H9 (cell line): Measurements from ENCODE around the gene F13A1. TPM values are rescaled to one million over a fixed set of nuclear protein-coding genes. Genes with fewer than 3 reads are reported as not detected.

Source experiments
- DNase-seq: peaks from one replicate; pipeline ENCODE4 v3.0.0-alpha.2; 2017
- H2AFZ ChIP-seq: one replicate; pipeline ENCODE4 v1.6.1; 2013; ENCODE audit warnings: mild to moderate bottlenecking, low read length, control low read depth, moderate library complexity
- H2AK5ac ChIP-seq: 2 replicates; pipeline ENCODE4 v1.6.1; 2013; ENCODE audit warnings: low read length, control low read depth, mixed read lengths; ENCODE audit not compliant: insufficient read length
- H2BK120ac ChIP-seq: one replicate; pipeline ENCODE4 v1.6.1; 2013; ENCODE audit warnings: low read depth, mild to moderate bottlenecking, low read length, control low read depth, inconsistent platforms; ENCODE audit not compliant: poor library complexity, severe bottlenecking
- H2BK12ac ChIP-seq: 2 replicates; pipeline ENCODE4 v1.6.1; 2013; ENCODE audit warnings: low read length, control low read depth, mixed read lengths, low read depth; ENCODE audit not compliant: insufficient read length
- H2BK15ac ChIP-seq: 2 replicates; pipeline ENCODE4 v1.6.1; 2013; ENCODE audit warnings: low read depth, low read length, control low read depth
- H2BK20ac ChIP-seq: one replicate; pipeline ENCODE4 v1.6.1; 2013; ENCODE audit warnings: low read depth, mild to moderate bottlenecking, low read length, control low read depth, inconsistent platforms; ENCODE audit not compliant: poor library complexity, severe bottlenecking
- H2BK5ac ChIP-seq: 2 replicates; pipeline ENCODE4 v1.6.1; 2013; ENCODE audit warnings: low read length, control low read depth, mixed read lengths; ENCODE audit not compliant: insufficient read length
- H3K14ac ChIP-seq: 2 replicates; pipeline ENCODE4 v1.6.1; 2013; ENCODE audit warnings: low read length, control low read depth; ENCODE audit not compliant: insufficient read depth
- H3K18ac ChIP-seq: 2 replicates; pipeline ENCODE4 v1.6.1; 2013; ENCODE audit warnings: low read depth, mild to moderate bottlenecking, mixed read lengths, low read length, control low read depth; ENCODE audit not compliant: insufficient read length
- H3K23ac ChIP-seq: 2 replicates; pipeline ENCODE4 v1.6.1; 2013; ENCODE audit warnings: low read length, control low read depth, mixed read lengths, low read depth; ENCODE audit not compliant: insufficient read length
- H3K23me2 ChIP-seq: 2 replicates; pipeline ENCODE4 v1.6.1; 2013; ENCODE audit warnings: low read depth, mild to moderate bottlenecking, mixed read lengths, low read length, control low read depth; ENCODE audit not compliant: insufficient read length, poor library complexity, severe bottlenecking
- H3K27ac ChIP-seq: 2 replicates; pipeline ENCODE4 v1.5.1; 2013; ENCODE audit warnings: low read length, control low read depth, mixed read lengths, low read depth; ENCODE audit not compliant: insufficient read length
- H3K27me3 ChIP-seq: 2 replicates; pipeline ENCODE4 v1.6.1; 2013; ENCODE audit warnings: low read length, control low read depth, inconsistent platforms; ENCODE audit not compliant: insufficient read depth
- H3K4ac ChIP-seq: 2 replicates; pipeline ENCODE4 v1.6.1; 2013; ENCODE audit warnings: low read depth, mild to moderate bottlenecking, control low read depth, inconsistent platforms, low read length, moderate library complexity
- H3K4me1 ChIP-seq: 2 replicates; pipeline ENCODE4 v1.6.1; 2013; ENCODE audit warnings: low read length, control low read depth, inconsistent platforms; ENCODE audit not compliant: insufficient read depth
- H3K4me2 ChIP-seq: 2 replicates; pipeline ENCODE4 v1.6.1; 2013; ENCODE audit warnings: low read length, control low read depth, mixed read lengths; ENCODE audit not compliant: insufficient read length, insufficient read depth
- H3K56ac ChIP-seq: 2 replicates; pipeline ENCODE4 v1.6.1; 2013; ENCODE audit warnings: low read depth, mild to moderate bottlenecking, mixed read lengths, low read length, control low read depth; ENCODE audit not compliant: insufficient read length
- H3K79me1 ChIP-seq: 2 replicates; pipeline ENCODE4 v1.6.1; 2013; ENCODE audit warnings: low read depth, mild to moderate bottlenecking, moderate library complexity, low read length, control low read depth, inconsistent platforms; ENCODE audit not compliant: insufficient read depth, poor library complexity, severe bottlenecking
- H3K79me2 ChIP-seq: 2 replicates; pipeline ENCODE4 v1.6.1; 2013; ENCODE audit warnings: low read length, control low read depth, inconsistent platforms; ENCODE audit not compliant: insufficient read depth
- H3K9ac ChIP-seq: 2 replicates; pipeline ENCODE4 v1.6.1; 2013; ENCODE audit warnings: low read length, control low read depth, mixed read lengths; ENCODE audit not compliant: insufficient read length; ENCODE audit errors: extremely low read depth
- H3K9me3 ChIP-seq: one replicate; pipeline ENCODE4 v1.6.1; 2013; ENCODE audit warnings: low read depth, low read length, inconsistent platforms; ENCODE audit not compliant: control insufficient read depth
- H3T11ph ChIP-seq: one replicate; pipeline ENCODE4 v1.6.1; 2013; ENCODE audit warnings: mild to moderate bottlenecking, low read length, control low read depth, inconsistent platforms
- H4K20me1 ChIP-seq: one replicate; pipeline ENCODE4 v1.6.1; 2013; ENCODE audit not compliant: control insufficient read depth, insufficient read length, insufficient read depth
- H4K5ac ChIP-seq: 2 replicates; pipeline ENCODE4 v1.6.1; 2013; ENCODE audit warnings: low read depth, mild to moderate bottlenecking, mixed read lengths, low read length, control low read depth; ENCODE audit not compliant: insufficient read length
- H4K8ac ChIP-seq: replicated peaks from 2 replicates; pipeline ENCODE4 v1.6.1; 2013; ENCODE audit warnings: low read length, control low read depth, mixed read lengths, low read depth; ENCODE audit not compliant: insufficient read length
- H4K91ac ChIP-seq: 2 replicates; pipeline ENCODE4 v1.6.1; 2013; ENCODE audit warnings: low read depth, mild to moderate bottlenecking, moderate library complexity, mixed read lengths, low read length, control low read depth; ENCODE audit not compliant: insufficient read length
- H3K27ac Mint-ChIP-seq, 3 experiments: 2 replicates in 2 of 3; 3 replicates in 1 of 3; pipeline ENCODE4 v1.8.0; 2020 to 2021; ENCODE audit warnings: mixed read lengths in 3 of 3, mild to moderate bottlenecking in 1 of 3, moderate library complexity in 1 of 3
- H3K27me3 Mint-ChIP-seq: 2 replicates; pipeline ENCODE4 v1.8.0; 2021; ENCODE audit warnings: low read depth, mild to moderate bottlenecking, moderate library complexity, mixed read lengths
- H3K36me3 Mint-ChIP-seq, 3 experiments: 2 replicates in 2 of 3; 3 replicates in 1 of 3; pipeline ENCODE4 v1.8.0; 2020 to 2021; ENCODE audit warnings: low read depth in 3 of 3, mixed read lengths in 3 of 3; ENCODE audit not compliant: insufficient read depth in 1 of 3
- H3K4me1 Mint-ChIP-seq, 2 experiments: 2 replicates each; pipeline ENCODE4 v1.8.0; 2020; ENCODE audit warnings: mixed read lengths in 2 of 2
- H3K4me3 Mint-ChIP-seq, 2 experiments: 2 replicates in 1 of 2; 3 replicates in 1 of 2; pipeline ENCODE4 v1.8.0; 2020 to 2021; ENCODE audit warnings: mild to moderate bottlenecking in 2 of 2, mixed read lengths in 2 of 2, moderate library complexity in 1 of 2
- H3K9me3 Mint-ChIP-seq, 2 experiments: 2 replicates in 1 of 2; 3 replicates in 1 of 2; pipeline ENCODE4 v1.8.0; 2020; ENCODE audit warnings: mild to moderate bottlenecking in 2 of 2, mixed read lengths in 2 of 2, moderate library complexity in 1 of 2
- CTCF ChIP-seq: fragments of 200-600 bp; sonication (generic); conservative IDR thresholded peaks from 3 replicates; pipeline ENCODE4 v1.8.0; 2021; ENCODE audit warnings: antibody characterized with exemption, mild to moderate bottlenecking
- WGBS: extraction: QIAGEN DNeasy Blood & Tissue Kit; methylation state at CpG from one replicate; pipeline ENCODE4 v1.1.7; 2013; ENCODE audit warnings: missing lambda C conversion rate, low lambda C conversion rate, mixed read lengths; ENCODE audit not compliant: insufficient read length; ENCODE audit errors: extremely low coverage; 5-methylcytosine and 5-hydroxymethylcytosine counted together
- total RNA-seq: library from RNA; stranded (reverse); gene quantifications from 2 replicates; pipeline ENCODE4 v1.2.1, GENCODE V29; 2021

Gene F13A1
- total RNA-seq, 1 experiment from 2014 or later: 0.15 TPM

GRCh38 chr6:6362056-6362840 is 41.8 kb upstream of the F13A1 start:
- H3K27ac ChIP-seq: no peak overlapping the region
- DNase-seq: no peak
- H2BK20ac ChIP-seq: no peak overlapping the region
- H3K18ac ChIP-seq: no peak overlapping the region
- no peaks in the 10 kb centered on the region for H3K23me2 ChIP-seq
- H4K5ac ChIP-seq: no peak overlapping the region
- H3K4me1 Mint-ChIP-seq: no peaks in the 10 kb centered on the region
- no peaks in the 10 kb centered on the region for H3K27me3 ChIP-seq
- H3K4me1 ChIP-seq: peaks cover 4% of the 10 kb centered on the region; the same call in 1 of the 2 replicates
- no peak overlapping the region for H3T11ph ChIP-seq
- H3K14ac ChIP-seq: no peak overlapping the region
- TF ChIP-seq CTCF: no peak
- H3K4me3 Mint-ChIP-seq: no peak overlapping the region
- no peaks in the 10 kb centered on the region for H3K36me3 Mint-ChIP-seq
- no peak overlapping the region for H2BK120ac ChIP-seq
- H3K9me3 Mint-ChIP-seq: no peaks in the 10 kb centered on the region
- no peak overlapping the region for H3K4ac ChIP-seq
- H2AK5ac ChIP-seq: no peak overlapping the region
- no peak overlapping the region for H3K23ac ChIP-seq
- H3K79me2 ChIP-seq: no peaks in the 10 kb centered on the region
- no peak overlapping the region for H3K56ac ChIP-seq
- H3K4me2 ChIP-seq: no peak overlapping the region
- no CpG with 5 or more reads among the region's 5 CpGs for WGBS
- no peak overlapping the region for H3K27ac Mint-ChIP-seq
- H4K91ac ChIP-seq: no peak overlapping the region
- no peak overlapping the region for H4K8ac ChIP-seq
- no peaks in the 10 kb centered on the region for H3K27me3 Mint-ChIP-seq
- no peak overlapping the region for H3K9ac ChIP-seq
- no peak overlapping the region for H2BK5ac ChIP-seq
- H2AFZ ChIP-seq: no peak overlapping the region
- no peaks in the 10 kb centered on the region for H4K20me1 ChIP-seq
- H2BK15ac ChIP-seq: no peak overlapping the region
- no peaks in the 10 kb centered on the region for H3K9me3 ChIP-seq
- no peak overlapping the region for H2BK12ac ChIP-seq
- no peaks in the 10 kb centered on the region for H3K79me1 ChIP-seq
